ENCODE results near the gene PDE9A. TPM values are rescaled to one million over a fixed set of nuclear protein-coding genes. Genes with fewer than 3 reads are reported as not detected.

The PDE9A gene
- total and polyA plus RNA-seq, 9 donors: 3.9 to 11.3 (median 6.9) TPM

DNA sequence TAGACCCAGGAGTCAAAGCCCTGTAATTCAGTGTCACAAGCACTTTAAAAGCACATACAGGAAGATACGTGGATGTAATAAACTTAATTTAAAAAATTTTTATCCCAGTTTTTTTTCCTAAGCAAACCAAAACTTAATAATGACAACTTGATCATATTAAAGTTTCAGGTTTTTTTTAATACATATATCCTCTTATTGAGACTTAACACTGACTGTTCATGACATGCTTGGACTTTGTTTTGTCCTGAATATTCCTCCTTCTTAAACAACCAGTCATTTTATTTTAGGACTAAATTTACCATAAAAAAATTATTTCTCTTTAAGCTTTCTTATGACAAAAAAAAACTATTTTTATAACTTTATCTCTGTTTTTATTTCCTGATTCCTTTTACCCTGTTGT is 161.8 kb downstream of the PDE9A start:
- Histone ChIP-seq H3K9me3 (no peaks in the 10 kb centered on the region), H3K4me1 (ENCODE audit: insufficient read depth) (no peaks in the 10 kb centered on the region), H3K4me3 (no peak overlapping the region), H3K27me3 (no peaks in the 10 kb centered on the region), H3K27ac (no peak overlapping the region), H3K36me3 (no peaks in the 10 kb centered on the region)
- intact Hi-C loops (cut with DNase I): loop anchor here in 3 of 4 donors (10.0 kb wide), 2 partner anchors 160 to 220 kb away; partner anchors contain the start of gene PDE9A (in 1 of the 3)
- DNase-seq: no peak
- 69 to 85% (median 73%) methylated on average over 1 of the region's 1 CpG for WGBS, 3 donors
- TF ChIP-seq POLR2A (IDR thresholded peaks at IDR 0.05) (no peak), EP300 (IDR thresholded peaks at IDR 0.05) (no peak)
- TF ChIP-seq, protein P1, sequence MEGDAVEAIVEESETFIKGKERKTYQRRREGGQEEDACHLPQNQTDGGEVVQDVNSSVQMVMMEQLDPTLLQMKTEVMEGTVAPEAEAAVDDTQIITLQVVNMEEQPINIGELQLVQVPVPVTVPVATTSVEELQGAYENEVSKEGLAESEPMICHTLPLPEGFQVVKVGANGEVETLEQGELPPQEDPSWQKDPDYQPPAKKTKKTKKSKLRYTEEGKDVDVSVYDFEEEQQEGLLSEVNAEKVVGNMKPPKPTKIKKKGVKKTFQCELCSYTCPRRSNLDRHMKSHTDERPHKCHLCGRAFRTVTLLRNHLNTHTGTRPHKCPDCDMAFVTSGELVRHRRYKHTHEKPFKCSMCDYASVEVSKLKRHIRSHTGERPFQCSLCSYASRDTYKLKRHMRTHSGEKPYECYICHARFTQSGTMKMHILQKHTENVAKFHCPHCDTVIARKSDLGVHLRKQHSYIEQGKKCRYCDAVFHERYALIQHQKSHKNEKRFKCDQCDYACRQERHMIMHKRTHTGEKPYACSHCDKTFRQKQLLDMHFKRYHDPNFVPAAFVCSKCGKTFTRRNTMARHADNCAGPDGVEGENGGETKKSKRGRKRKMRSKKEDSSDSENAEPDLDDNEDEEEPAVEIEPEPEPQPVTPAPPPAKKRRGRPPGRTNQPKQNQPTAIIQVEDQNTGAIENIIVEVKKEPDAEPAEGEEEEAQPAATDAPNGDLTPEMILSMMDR (IDR thresholded peaks at IDR 0.05): no peak

DNA sequence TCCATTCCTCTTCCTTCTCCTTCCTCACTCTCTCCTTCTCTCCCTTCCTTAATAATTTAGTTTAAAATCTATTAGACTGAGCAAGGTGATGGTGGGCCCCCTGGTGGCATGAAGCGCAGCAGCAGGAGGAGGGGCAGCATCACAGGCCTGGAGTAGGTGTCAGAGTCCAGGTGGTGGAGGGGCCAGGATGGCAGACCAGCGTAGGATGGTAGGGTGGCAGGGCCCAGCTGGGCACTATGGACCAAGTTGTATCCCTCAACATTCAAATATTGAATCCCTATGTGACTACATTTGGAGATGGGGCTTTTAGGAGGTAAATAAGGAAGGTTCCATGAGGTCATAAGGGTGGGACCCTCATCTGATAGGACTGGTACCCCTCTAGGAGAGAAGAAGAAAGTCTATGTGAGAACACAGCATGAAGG is 164.9 kb downstream of the PDE9A start:
- peak in 4 of 5 donors; percentile 55 to 70 (median 62) for DNase-seq
- H3K4me3 ChIP-seq: no peak overlapping the region
- H3K36me3 ChIP-seq: no peaks in the 10 kb centered on the region
- no peak overlapping the region for H3K27ac ChIP-seq
- no peaks in the 10 kb centered on the region for H3K27me3 ChIP-seq
- intact Hi-C loops (cut with DNase I): loop anchor here in 3 of 4 donors (10.0 kb wide), 2 partner anchors 164 to 224 kb away; partner anchors contain the start of gene PDE9A (in 1 of the 3)
- H3K4me1 ChIP-seq (ENCODE audit: insufficient read depth): no peaks in the 10 kb centered on the region
- WGBS, 3 donors: 30 to 41% (median 39%) methylated on average over 2 of the region's 2 CpGs
- no peaks in the 10 kb centered on the region for H3K9me3 ChIP-seq
- no peak for TF ChIP-seq POLR2A (IDR thresholded peaks at IDR 0.05)
- TF ChIP-seq, protein P1 (IDR thresholded peaks at IDR 0.05): peak; percentile 26 to 61 (median 32)

DNA sequence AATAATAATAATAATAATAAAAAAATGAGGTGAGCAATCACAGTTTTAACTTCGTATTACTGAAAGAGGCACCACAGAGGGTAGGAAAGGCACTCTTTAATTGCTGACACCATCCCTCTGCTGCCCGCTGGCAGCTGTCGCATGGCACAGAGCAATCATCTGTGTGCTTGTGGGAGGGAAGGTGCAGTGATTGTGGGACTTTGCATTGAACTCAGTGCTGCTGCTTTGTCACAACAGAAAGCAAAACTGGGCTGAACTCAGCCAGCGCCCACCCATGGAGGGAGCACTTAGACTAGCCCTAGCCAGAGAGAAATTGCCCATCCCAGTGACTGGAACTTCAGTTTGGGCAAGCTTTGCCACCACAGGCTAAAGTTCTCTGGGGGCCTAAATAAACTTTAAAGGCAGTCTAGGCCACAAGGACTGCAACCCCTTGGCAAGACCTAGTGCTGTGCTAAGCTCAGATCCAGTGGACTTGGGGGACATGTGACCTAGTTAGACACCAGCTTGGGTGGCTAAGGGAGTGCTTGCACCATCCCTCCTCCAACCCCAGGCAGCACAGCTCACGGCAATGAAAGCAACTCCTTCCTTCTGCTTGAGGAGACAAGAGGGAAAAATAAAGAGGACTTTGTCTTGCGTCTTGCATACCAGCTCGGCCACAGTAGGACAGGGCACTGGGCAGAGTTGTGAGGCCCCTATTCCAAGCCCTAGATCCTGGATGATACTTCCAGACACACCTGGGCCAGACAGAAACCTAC is 166.6 kb downstream of the PDE9A start:
- Histone ChIP-seq H3K4me3 (no peak overlapping the region), H3K27me3 (no peaks in the 10 kb centered on the region), H3K36me3 (no peaks in the 10 kb centered on the region), H3K27ac (no peak overlapping the region), H3K4me1 (ENCODE audit: insufficient read depth) (no peaks in the 10 kb centered on the region), H3K9me3 (no peaks in the 10 kb centered on the region)
- TF ChIP-seq EP300 (IDR thresholded peaks at IDR 0.05) (no peak), POLR2A (IDR thresholded peaks at IDR 0.05) (no peak)
- TF ChIP-seq, protein P1 (IDR thresholded peaks at IDR 0.05): no peak
- WGBS, 3 donors: 90 to 92% (median 90%) methylated on average over 7 of the region's 7 CpGs
- DNase-seq: no peak
- intact Hi-C loops (cut with DNase I): loop anchor here in 3 of 4 donors (10.0 kb wide), 2 partner anchors 165 to 225 kb away; partner anchors contain the start of gene PDE9A (in 1 of the 3)

DNA sequence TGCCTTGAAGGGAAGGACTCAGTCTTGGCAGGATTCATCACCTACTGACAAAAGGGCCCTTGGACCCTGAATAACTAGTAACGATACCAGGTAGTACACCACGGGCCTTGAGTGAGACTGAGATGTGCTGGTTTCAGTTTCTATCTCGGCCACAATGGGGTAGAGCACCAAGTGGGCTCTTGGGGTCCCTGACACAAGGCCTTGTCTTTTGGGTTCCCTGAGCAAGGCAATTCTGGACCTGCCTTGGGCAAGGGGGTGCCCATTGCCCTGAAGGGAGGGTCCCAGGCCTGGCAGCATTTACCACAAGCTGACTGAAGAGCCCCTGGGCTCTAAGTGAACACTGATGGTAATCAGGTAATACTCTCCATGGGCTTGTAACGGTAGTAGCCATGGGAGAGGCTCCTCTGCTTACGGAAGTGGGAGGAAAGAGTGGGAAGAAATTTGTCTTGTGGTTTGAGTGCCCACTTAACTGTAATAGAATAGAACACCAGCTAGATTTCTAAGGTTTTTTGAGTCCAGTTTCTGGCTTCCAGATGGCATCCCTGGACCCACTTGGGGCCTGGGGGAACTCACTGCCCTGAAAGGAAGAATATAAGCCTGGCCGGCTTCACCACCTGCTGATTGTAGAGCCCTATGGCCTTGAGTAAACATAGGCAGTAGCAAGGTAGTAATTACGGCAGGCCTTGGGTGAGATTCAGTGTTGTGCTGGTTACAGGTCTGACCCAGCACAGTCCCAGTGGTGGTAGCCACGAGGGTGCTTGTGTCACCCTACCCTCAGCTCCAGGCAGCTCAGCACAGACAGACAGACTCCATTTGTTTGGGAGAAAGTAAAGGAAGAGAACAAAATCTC is 167.4 kb downstream of the PDE9A start:
- TF ChIP-seq, protein P1 (IDR thresholded peaks at IDR 0.05): no peak
- TF ChIP-seq POLR2A (IDR thresholded peaks at IDR 0.05): no peak
- TF ChIP-seq EP300 (IDR thresholded peaks at IDR 0.05): no peak
- no peaks in the 10 kb centered on the region for H3K4me1 ChIP-seq (ENCODE audit: insufficient read depth)
- intact Hi-C loops (cut with DNase I): no loop called here
- no peak for DNase-seq
- no peaks in the 10 kb centered on the region for H3K36me3 ChIP-seq
- no peaks in the 10 kb centered on the region for H3K9me3 ChIP-seq
- H3K27ac ChIP-seq: no peak overlapping the region
- H3K27me3 ChIP-seq: no peaks in the 10 kb centered on the region
- no peak overlapping the region for H3K4me3 ChIP-seq
- WGBS, 3 donors: 85 to 87% (median 86%) methylated on average over 8 of the region's 8 CpGs
